GM12892 (cell line): ENCODE results near the gene LMTK3.

ENCODE experiments used
- POLR2A ChIP-seq: IDR thresholded peaks from 2 replicates; pipeline ENCODE4 v1.6.1; 2011; ENCODE audit warnings: low read depth, low read length, control low read depth
- POLR2AphosphoS5 ChIP-seq: IDR thresholded peaks from 2 replicates; pipeline ENCODE4 v1.6.1; 2011; ENCODE audit warnings: low read depth, low read length, control low read depth

DNA sequence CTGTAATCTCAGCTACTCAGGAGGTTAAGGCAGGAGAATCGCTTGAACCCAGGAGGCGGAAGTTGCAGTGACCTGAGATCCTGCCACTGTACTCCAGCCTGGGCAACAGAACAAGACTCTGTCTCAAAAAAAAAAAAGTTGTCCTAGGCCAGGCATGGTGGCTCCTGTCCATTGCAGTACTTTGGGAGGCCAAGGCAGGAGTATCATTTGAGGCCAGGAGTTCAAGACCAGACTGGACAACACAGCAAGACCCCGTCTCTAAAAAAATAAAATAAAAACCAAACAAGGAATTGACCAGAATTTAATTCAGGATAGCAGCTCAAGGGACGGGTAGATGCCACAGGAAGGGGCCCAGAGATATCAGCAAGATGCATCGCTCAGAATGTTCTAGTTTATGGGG lies 45.2 kb upstream of the LMTK3 start:
- TF ChIP-seq POLR2AphosphoS5 (no peak), POLR2A (no peak)
